HG03342 (cell line): ENCODE results near the gene THBD.

Experiments used
- ATAC-seq: cut with Tn5 transposase; IDR thresholded peaks from one replicate; pipeline ENCODE4 v1.9.1; 2021; ENCODE audit warnings: mild to moderate bottlenecking, moderate library complexity; ENCODE audit not compliant: unreplicated experiment

The THBD gene

DNA sequence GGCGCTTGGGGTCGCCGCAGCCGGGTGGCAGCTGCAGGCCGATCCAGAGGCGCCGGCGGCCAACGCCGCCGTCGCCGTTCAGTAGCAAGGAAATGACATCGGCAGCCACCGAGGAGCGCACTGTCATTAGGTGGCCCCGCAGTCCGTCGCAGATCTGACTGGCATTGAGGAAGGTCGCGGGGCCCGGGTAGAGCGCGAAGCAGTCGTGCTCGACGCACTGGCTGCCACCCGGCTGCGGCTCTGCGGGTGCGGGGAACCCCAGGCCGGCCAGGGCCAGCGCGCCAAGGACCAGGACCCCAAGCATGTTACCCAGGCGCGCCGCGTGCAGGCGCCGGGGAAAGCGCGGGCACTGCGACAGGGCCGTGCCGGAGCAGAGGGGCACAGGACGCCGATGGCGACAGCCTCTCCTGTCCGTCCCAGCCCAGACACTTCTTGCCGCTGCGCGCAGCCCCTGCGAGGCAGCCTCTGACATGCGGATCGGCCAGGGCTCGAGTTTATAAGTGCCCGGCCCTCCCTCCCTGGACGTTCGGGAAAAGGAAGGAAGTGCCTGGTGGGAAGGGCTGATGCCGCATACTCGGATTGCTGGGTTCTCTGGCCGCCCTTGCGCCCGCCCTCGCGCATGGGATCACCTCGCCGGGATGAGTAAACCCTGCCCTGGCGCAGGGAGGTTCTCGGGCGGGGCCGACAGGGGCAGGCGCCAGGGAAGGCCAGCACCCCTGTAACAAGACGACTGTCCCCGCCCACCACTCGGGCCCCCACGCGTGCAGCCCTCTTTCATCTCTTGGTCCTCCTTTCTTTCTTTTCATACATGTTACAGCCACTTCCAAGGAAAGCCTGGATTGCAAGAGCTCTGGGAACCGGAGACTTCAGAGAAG, at the start of gene THBD:
Gene THBD, minus strand, starts transcription at position 472 of the 875 bp plus-strand sequence. Its CDS starts 168 bp downstream, at position 304.
- ATAC-seq = no peak

DNA sequence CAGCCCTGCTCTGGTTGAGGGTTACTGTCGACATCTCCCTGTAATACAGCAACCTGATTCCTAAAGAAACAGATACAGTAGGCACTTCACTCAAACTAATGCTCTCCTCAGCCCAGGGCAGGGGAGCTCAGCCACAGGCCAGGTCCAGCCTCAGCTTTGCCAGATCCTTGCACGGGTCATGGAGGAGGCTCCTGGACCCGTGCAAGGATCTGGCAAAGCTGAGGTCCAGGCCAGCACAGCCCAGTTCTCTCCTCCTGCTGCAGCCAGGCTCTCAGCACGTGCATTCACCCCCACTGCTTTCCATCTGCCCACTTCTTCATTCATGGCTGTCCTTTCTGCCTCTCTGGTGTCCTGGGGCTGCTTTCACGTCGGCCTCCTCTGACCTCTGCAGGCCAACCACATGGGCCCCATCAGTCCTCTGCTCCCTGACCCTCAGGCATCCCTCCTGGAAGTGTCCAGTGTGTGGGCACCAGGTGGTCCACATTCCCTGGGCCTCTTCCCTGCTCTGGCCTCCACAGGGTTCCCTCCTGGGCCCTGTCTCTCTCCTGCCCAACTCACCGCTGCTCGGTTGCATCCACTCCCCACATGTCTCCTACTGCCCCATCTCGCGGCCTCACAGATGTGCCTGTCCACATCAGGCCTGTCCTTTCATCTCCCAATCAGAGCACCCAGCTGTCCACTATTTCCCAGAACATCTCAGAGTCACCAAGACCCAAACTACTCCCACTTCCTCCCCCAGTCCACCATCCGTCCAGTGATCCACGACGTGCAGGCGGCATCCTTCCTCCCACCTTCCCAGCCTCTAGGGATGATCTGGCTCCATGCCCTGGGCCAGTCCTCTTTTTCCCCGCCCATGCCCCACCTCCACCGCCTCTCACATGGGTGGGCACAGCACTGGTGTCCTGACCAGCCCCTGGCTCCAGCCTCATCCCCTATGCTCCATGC, 48.4 kb upstream of the THBD start:
- no peak for ATAC-seq

DNA sequence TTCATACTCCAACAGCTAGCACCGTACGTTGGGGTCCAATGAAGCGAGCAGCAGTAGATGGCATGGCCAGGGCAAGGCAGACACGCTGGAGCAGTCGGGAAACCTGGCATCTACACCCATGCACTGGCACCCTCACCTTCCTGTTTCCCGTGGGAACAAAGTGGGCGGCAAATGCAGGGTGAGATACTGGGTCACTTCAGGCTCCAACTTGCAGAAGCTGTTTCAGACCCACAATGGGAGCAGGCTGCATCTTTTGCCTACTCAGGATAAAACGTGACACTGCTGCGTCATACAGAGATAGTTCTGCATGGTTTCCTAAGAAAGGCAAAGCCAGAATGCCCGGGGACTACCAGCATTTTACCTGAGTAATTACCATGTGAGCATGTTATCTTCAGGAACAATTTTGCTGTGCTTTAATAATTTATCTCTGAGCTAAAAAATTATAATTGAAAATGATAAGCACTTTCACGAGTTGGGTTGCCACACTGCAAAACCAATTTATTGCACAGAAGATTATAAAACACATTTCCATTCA, 47.6 kb upstream of the THBD start:
- no peak for ATAC-seq

DNA sequence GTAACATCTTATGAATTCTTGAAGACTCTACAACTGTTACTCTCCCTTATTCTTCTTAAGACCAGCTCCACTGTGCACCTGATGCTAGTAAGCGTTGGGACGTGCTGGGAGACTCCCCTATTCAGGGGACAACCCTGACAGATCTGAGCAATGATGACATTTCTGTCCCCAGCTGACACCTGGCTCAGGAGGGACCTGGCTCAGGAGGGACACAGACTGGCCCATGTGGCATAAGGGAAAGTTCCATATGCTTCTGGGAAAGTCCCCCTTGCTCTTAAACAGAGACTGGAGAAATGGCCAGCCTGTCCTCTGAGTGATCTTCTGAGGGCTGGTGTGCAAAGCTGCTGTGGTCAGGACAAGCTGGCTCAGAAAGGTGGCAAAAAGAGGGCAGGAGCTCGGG, 46.6 kb upstream of the THBD start:
- ATAC-seq = no peak

GRCh38 chr20:23095499-23095898, 46.0 kb upstream of the THBD start:
- ATAC-seq = no peak

- no peak for ATAC-seq
Measured at GRCh38 chr20:23094927-23095326, 45.5 kb upstream of the THBD start.

- no peak for ATAC-seq
Measured at GRCh38 chr20:23094213-23094896, 44.9 kb upstream of the THBD start.

- no peak for ATAC-seq
Measured at GRCh38 chr20:23093613-23094012, 44.1 kb upstream of the THBD start.

DNA sequence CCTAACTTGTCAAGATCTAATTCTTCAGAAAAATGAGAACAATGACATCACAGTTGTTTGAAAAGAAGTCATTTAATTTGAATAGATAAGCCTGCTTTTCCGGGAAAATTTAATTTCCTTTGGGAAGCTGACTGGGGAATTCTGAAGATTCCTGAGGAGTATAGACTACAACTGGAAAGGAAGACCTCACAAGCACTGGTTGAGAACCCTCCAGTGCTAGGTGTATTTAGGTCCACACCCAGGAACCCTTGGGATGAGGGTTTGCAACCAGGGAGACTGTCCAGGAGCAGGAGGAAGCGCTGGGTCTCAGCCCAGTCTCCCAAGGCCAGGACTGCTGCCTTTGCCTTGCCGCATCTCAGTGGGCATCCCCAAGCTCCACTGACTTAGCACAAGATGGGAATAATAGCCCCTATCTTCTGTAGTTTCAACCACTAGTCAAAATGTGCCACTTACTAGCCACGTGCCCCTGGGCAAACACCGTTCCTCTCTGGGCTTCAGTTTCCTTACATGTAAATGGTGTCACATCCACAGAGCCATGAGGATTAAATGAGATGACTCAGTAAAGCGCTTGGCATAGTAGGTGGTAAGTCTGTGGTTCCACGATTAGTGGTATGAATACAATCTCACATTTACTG, 43.5 kb upstream of the THBD start:
- no peak for ATAC-seq

DNA sequence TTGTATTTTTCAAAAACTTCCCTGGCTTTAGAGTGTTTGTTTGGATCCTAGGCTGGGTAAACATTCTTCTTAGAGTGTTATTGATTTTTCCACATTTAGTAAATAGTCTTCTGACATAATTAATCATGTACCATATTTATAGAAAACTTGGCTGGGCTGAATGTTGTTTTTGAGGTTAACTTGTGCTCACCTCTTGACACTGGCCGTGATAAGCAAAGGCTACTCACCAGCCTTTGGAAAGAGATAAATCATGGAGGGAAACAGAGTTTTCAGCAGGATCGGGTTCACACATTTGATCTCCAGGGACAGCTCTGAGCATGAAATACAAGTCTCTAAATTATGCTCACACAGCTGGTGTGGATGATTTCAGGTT, 42.9 kb upstream of the THBD start:
- ATAC-seq = no peak

GRCh38 chr20:23091721-23092383, 42.4 kb upstream of the THBD start:
- no peak for ATAC-seq

- no peak for ATAC-seq
Measured at GRCh38 chr20:23090878-23091277, 41.4 kb upstream of the THBD start.

DNA sequence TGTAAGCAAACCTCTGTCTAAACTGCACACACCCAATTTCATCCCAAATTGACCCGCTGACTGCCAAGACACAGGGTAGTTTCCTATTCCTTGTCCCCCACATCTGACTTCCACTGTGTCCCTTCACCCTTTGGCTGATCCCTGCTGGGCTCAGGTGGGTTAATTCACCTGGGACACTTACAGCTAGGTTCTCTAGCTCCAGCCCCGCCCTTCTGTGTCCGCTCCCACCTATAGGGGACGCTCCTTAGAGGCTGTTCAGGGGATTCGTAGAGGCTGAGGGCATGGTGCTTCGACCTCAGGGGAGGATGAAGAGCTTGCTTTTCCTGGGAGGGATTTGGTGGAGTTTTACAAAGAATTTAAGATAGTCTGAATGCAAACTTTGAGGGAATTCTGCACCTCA, 40.7 kb upstream of the THBD start:
- ATAC-seq = no peak

DNA sequence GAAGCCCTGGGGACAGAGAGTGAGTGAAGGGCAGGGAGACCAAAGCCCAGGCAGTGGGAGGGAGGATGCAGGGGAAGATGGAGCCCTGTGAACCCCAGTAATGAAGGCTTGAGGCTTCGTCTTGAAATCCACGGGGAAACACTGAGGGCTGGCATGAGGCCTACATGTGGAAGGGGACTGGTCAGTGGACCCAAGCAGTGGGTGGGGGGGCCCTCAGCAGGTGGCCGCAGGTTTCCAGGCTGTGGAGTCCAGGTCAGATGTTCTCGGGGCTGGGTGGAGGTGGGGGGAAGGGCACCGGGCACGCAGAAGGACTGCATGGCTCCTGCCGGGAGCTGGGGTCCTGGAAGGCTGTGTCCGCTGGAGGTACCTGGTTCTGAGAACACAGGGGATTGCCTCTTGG, 39.4 kb upstream of the THBD start:
- ATAC-seq = no peak

GRCh38 chr20:23087587-23088251, 38.2 kb upstream of the THBD start:
- no peak for ATAC-seq

DNA sequence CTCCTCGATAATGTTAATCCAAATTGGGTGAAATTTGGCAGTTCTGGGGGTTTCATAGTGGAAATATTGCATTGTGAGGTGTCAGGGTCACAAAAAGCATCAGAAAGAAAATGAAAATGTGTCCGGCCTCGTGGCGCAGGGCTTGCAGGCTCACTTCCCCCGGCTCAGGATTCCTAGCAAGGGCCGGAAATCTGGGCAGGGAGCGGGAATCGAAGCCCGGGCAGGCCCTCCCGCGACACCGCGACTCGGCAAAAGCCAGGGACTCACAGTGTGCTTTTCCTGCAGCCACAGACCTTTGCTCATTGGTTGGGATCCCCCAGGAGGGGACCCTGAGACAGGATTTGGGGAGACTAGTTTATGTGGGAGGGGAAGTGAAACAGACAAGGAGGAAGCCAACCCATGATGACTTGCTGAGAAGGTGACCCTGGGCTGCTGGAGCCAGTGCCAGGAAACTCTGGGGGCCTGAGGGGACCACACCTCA, 37.5 kb upstream of the THBD start:
- ATAC-seq = no peak

DNA sequence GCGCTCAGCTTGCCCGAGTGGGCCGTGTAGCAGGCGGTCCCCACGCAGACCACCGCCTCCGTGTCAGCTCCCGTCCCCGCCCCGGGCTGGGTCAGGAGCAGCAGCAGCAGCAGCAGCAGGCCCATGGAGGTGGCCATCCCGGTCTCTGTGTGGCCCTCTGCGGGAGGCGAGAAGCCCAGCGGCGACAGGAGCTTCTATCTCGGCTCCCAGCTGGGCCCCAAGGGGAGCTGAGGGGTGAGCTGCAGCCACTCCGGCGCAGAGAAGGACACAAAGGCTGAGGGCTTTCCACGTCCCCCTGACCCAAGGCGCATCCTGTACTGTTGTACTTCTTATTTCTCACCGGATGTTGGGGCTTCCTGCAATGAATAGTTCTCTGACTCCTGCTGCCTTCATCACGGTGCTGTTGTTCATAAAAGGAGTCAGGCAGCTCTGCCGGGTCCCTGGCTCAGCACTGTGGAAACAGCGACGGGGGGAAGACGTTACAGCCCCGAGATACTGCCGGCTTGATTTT, 36.6 kb upstream of the THBD start, which contains the start of gene CD93:
Gene CD93, minus strand, starts transcription at position 269 of the 511 bp plus-strand sequence. Its CDS starts 132 bp downstream, at position 137.
- ATAC-seq = no peak

GRCh38 chr20:23085436-23086055, 36.1 kb upstream of the THBD start:
- ATAC-seq = no peak
